ENCODE results near the gene KRTAP5-9.

DNA sequence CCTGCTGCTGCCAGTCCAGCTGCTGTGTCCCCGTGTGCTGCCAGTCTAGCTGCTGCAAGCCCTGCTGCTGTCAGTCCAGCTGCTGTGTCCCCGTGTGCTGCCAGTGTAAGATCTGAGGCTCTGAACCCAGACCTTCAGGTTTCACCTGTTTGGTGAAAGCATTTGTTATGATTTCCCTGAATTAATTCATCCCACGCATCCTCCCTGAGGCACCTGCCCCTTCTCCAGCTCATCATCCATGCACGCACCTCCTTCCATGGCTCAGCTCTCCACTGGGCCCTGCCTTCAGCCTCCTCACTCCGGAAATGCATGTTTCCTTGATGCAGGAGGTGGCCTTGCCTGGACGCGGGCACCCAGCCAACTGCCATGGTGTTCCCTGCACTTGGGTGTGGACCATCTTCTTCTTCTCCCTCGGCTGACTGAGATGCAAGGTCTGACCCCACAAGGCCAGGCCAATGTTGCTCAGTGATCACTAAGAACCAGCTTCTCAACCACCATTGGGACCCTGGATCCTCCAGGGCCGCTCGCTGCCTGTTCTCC, 17.9 kb downstream of the KRTAP5-9 start:
- TF ChIP-seq, protein P1, sequence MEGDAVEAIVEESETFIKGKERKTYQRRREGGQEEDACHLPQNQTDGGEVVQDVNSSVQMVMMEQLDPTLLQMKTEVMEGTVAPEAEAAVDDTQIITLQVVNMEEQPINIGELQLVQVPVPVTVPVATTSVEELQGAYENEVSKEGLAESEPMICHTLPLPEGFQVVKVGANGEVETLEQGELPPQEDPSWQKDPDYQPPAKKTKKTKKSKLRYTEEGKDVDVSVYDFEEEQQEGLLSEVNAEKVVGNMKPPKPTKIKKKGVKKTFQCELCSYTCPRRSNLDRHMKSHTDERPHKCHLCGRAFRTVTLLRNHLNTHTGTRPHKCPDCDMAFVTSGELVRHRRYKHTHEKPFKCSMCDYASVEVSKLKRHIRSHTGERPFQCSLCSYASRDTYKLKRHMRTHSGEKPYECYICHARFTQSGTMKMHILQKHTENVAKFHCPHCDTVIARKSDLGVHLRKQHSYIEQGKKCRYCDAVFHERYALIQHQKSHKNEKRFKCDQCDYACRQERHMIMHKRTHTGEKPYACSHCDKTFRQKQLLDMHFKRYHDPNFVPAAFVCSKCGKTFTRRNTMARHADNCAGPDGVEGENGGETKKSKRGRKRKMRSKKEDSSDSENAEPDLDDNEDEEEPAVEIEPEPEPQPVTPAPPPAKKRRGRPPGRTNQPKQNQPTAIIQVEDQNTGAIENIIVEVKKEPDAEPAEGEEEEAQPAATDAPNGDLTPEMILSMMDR (IDR thresholded peaks at IDR 0.05) = no peak
- TF ChIP-seq ZFX (IDR thresholded peaks at IDR 0.05; ENCODE audit: borderline replicate concordance) = no peak

All from 22Rv1 (cell line).